SK-N-SH (cell line): ENCODE measurements around the gene IFI16.

Experiments used
- EP300 ChIP-seq, 2 experiments: IDR thresholded peaks; 2 replicates each; pipeline versions ENCODE4 v1.4.0 to v1.6.1; 2012; ENCODE audit warnings: borderline replicate concordance in 1 of 2, low read depth in 1 of 2, low read length in 1 of 2
- EZH2phosphoT487 ChIP-seq: fragments of 200-600 bp; sonication (generic); IDR thresholded peaks from 2 replicates; pipeline ENCODE4 v1.6.1; 2017; ENCODE audit warnings: low read depth, mixed run types, mild to moderate bottlenecking, antibody characterized with exemption, moderate library complexity, borderline replicate concordance
- POLR2AphosphoS5 ChIP-seq: IDR thresholded peaks from 2 replicates; pipeline ENCODE4 v1.6.1; 2012; ENCODE audit warnings: low read depth, low read length
- TAF1 ChIP-seq: IDR thresholded peaks from 2 replicates; pipeline ENCODE4 v1.6.1; 2012; ENCODE audit warnings: low read depth, mild to moderate bottlenecking, low read length, moderate library complexity, borderline replicate concordance
- YY1 ChIP-seq: IDR thresholded peaks from 2 replicates; pipeline ENCODE4 v1.4.0; 2012; ENCODE audit warnings: low read depth, mild to moderate bottlenecking
- TF ChIP-seq, protein P1 (sequence below): fragments of 150-350 bp; IDR thresholded peaks from 2 replicates; pipeline ENCODE4 v1.6.1; 2017; ENCODE audit warnings: antibody characterized with exemption, low read length, low read depth, borderline replicate concordance
- TF ChIP-seq, protein P2 (sequence below): IDR thresholded peaks from 2 replicates; pipeline ENCODE4 v1.4.0; 2012; ENCODE audit warnings: low read depth
- TF ChIP-seq, protein P3 (sequence below): IDR thresholded peaks from 2 replicates; pipeline ENCODE4 v1.4.0; 2012; ENCODE audit warnings: low read depth, borderline replicate concordance
- TF ChIP-seq, protein P4 (sequence below): fragments of 200-600 bp; sonication (generic); IDR thresholded peaks from 2 replicates; pipeline ENCODE4 v1.6.1; 2017; ENCODE audit warnings: antibody characterized with exemption, mild to moderate bottlenecking, moderate library complexity
- TF ChIP-seq, protein P5 (sequence below): IDR thresholded peaks from 2 replicates; pipeline ENCODE4 v1.4.0; 2012; ENCODE audit warnings: low read depth, borderline replicate concordance

DNA sequence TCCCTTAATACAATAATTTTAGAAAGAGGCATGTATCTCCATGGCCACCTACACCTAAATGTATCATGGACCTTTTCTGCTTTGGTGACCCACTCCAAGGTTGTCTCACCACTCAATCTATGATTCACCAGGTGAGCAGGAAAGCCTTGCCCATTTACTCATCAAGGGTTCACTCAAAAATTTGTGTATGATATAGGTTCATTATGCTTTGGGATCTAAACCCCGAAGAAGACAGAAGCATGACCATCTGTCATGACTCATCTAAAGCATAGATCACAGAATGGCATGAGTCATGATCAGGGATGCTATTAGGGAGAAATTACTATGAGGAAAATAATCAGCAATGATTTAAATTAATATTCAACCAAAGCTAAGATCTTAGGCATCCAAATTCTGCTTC lies 39.9 kb upstream of the IFI16 start:
- TF ChIP-seq, protein P1, sequence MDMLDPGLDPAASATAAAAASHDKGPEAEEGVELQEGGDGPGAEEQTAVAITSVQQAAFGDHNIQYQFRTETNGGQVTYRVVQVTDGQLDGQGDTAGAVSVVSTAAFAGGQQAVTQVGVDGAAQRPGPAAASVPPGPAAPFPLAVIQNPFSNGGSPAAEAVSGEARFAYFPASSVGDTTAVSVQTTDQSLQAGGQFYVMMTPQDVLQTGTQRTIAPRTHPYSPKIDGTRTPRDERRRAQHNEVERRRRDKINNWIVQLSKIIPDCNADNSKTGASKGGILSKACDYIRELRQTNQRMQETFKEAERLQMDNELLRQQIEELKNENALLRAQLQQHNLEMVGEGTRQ = no peak
- TF ChIP-seq, protein P2, sequence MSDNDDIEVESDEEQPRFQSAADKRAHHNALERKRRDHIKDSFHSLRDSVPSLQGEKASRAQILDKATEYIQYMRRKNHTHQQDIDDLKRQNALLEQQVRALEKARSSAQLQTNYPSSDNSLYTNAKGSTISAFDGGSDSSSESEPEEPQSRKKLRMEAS = no peak
- no peak for TF ChIP-seq POLR2AphosphoS5
- TF ChIP-seq EP300 (IDR thresholded peaks at IDR 0.05; ENCODE audit: borderline replicate concordance in 1 of 2, low read depth in 1 of 2, low read length in 1 of 2) = no peak
- TF ChIP-seq, protein P3, sequence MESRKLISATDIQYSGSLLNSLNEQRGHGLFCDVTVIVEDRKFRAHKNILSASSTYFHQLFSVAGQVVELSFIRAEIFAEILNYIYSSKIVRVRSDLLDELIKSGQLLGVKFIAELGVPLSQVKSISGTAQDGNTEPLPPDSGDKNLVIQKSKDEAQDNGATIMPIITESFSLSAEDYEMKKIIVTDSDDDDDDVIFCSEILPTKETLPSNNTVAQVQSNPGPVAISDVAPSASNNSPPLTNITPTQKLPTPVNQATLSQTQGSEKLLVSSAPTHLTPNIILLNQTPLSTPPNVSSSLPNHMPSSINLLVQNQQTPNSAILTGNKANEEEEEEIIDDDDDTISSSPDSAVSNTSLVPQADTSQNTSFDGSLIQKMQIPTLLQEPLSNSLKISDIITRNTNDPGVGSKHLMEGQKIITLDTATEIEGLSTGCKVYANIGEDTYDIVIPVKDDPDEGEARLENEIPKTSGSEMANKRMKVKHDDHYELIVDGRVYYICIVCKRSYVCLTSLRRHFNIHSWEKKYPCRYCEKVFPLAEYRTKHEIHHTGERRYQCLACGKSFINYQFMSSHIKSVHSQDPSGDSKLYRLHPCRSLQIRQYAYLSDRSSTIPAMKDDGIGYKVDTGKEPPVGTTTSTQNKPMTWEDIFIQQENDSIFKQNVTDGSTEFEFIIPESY = no peak
- TF ChIP-seq, protein P4, sequence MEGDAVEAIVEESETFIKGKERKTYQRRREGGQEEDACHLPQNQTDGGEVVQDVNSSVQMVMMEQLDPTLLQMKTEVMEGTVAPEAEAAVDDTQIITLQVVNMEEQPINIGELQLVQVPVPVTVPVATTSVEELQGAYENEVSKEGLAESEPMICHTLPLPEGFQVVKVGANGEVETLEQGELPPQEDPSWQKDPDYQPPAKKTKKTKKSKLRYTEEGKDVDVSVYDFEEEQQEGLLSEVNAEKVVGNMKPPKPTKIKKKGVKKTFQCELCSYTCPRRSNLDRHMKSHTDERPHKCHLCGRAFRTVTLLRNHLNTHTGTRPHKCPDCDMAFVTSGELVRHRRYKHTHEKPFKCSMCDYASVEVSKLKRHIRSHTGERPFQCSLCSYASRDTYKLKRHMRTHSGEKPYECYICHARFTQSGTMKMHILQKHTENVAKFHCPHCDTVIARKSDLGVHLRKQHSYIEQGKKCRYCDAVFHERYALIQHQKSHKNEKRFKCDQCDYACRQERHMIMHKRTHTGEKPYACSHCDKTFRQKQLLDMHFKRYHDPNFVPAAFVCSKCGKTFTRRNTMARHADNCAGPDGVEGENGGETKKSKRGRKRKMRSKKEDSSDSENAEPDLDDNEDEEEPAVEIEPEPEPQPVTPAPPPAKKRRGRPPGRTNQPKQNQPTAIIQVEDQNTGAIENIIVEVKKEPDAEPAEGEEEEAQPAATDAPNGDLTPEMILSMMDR = no peak
- TF ChIP-seq EZH2phosphoT487 = no peak
- no peak for TF ChIP-seq TAF1
- TF ChIP-seq, protein P5, sequence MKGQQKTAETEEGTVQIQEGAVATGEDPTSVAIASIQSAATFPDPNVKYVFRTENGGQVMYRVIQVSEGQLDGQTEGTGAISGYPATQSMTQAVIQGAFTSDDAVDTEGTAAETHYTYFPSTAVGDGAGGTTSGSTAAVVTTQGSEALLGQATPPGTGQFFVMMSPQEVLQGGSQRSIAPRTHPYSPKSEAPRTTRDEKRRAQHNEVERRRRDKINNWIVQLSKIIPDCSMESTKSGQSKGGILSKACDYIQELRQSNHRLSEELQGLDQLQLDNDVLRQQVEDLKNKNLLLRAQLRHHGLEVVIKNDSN = no peak
- TF ChIP-seq YY1 = no peak
